Stomach (tissue), 9 donors: ENCODE measurements around the gene FBXL2. TPM values are rescaled to one million over a fixed set of nuclear protein-coding genes. Genes with fewer than 3 reads are reported as not detected.
A peak's percentile ranks its signal among the peaks of the same experiment; 100 is the strongest.

ENCODE experiments used
- DNase-seq, 2 donors: peaks; one replicate each; pipeline versions ENCODE4 v3.0.0 to v3.0.0-alpha.2; 2013 to 2019
- H3K27ac ChIP-seq, 5 donors: fragments of 200-600 bp in 4 of 5; sonication (generic) in 4 of 5; one replicate each; pipeline ENCODE4 v1.5.1; 2013 to 2019; ENCODE audit warnings: mild to moderate bottlenecking in 1 of 5, moderate library complexity in 1 of 5
- H3K27me3 ChIP-seq, 3 donors: fragments of 200-600 bp; sonication (generic); one replicate each; pipeline ENCODE4 v1.5.1; 2017 to 2019; ENCODE audit warnings: mixed run types in 1 of 3
- H3K36me3 ChIP-seq, 4 donors: fragments of 200-600 bp; sonication (generic); 1 replicate in 3 of 4; 2 replicates in 1 of 4; pipeline ENCODE4 v1.5.1; 2016 to 2019
- H3K4me1 ChIP-seq, 4 donors: fragments of 200-600 bp; sonication (generic); one replicate each; pipeline ENCODE4 v1.5.1; 2016 to 2019
- H3K4me3 ChIP-seq, 4 donors: fragments of 200-600 bp; sonication (generic) in 3 of 4; one replicate each; pipeline ENCODE4 v1.5.1; 2016 to 2019; ENCODE audit warnings: mild to moderate bottlenecking in 1 of 4
- H3K9me3 ChIP-seq, 4 donors: fragments of 200-600 bp; sonication (generic); one replicate each; pipeline ENCODE4 v1.5.1; 2016 to 2019
- EP300 ChIP-seq: sonication (generic); formaldehyde crosslinking; IDR thresholded peaks from one replicate; pipeline ENCODE4 v1.6.1; 2017; ENCODE audit warnings: antibody characterized with exemption
- POLR2A ChIP-seq, 4 donors: fragments of 450-650 bp; IDR thresholded peaks; one replicate each; pipeline ENCODE4 v1.6.1; 2016; ENCODE audit warnings: antibody characterized with exemption in 4 of 4, control low read depth in 2 of 4, mild to moderate bottlenecking in 1 of 4, moderate library complexity in 1 of 4
- POLR2AphosphoS5 ChIP-seq, 3 donors: sonication (generic); formaldehyde crosslinking; IDR thresholded peaks; one replicate each; pipeline ENCODE4 v1.6.1; 2016; ENCODE audit warnings: antibody characterized with exemption in 3 of 3
- WGBS, 5 donors: extraction: QIAGEN DNeasy Blood & Tissue Kit in 3 of 5; methylation state at CpG; one replicate each; pipeline versions ENCODE4 v1.1.5 to v1.1.7; 2013 to 2018; 5-methylcytosine and 5-hydroxymethylcytosine counted together
- intact Hi-C: fragments of 100-400 bp; cut with DNase I; formaldehyde crosslinking; loops from one replicate; pipeline ENCODE4 v1.15.1; 2023; ENCODE audit warnings: low total_unique reads
- polyA plus RNA-seq, 3 donors: library from polyadenylated mRNA; stranded (reverse); fragments of 200-250 nt; gene quantifications; one replicate each; pipeline ENCODE4 v1.2.3, GENCODE V29; 2013
- total RNA-seq, 5 donors: library from RNA; depleted of rRNA; stranded (reverse); fragments of >200 nt; gene quantifications; one replicate each; pipeline versions ENCODE4 v1.1.0 to v1.2.3, GENCODE V29; 2014 to 2016
- TF ChIP-seq, protein P1 (sequence below), 7 experiments: fragments of 450-650 bp in 4 of 7; fragments of 200-600 bp in 3 of 7; sonication (generic) in 3 of 7; IDR thresholded peaks; one replicate each; pipeline ENCODE4 v1.5.1; 2016 to 2019; ENCODE audit warnings: antibody characterized with exemption in 7 of 7, control low read depth in 2 of 7, mild to moderate bottlenecking in 1 of 7
- donor health status: healthy with polysubstance abuse.
- donor health status: Bipolar disorder and iron deficiency.
- donor health status: healthy.

Gene FBXL2
- total and polyA plus RNA-seq, 8 donors = 0.46 to 62.4 (median 9.4) TPM; not detected in 1

DNA sequence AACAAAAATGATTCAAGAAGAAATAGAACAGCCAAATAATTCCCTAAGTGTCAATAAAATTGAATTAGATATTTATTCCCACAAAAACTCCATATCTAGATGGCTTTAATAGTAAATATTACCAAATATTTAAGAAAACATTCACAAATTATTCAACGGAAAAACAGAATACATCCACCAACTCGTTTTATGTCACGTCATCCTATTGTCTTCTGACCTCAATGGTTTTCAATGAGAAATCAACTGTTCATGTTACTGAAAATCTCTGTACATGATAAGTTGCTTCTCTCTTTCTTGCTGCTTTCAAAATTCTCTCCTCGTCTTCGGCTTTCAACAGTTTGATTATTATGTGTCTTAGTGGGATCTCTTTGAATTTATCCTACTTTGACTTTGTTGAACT lies 17.1 kb upstream of the FBXL2 start:
- Histone ChIP-seq H3K9me3 (peaks cover 0 to 6% (median 0%) of the 10 kb centered on the region in 4 donors), H3K27me3 (no peaks in the 10 kb centered on the region), H3K36me3 (no peaks in the 10 kb centered on the region), H3K4me1 (no peaks in the 10 kb centered on the region), H3K27ac (no peak overlapping the region), H3K4me3 (no peak overlapping the region)
- 86 to 95% (median 93%) methylated on average over 5 of the region's 5 CpGs for WGBS, 5 donors
- no peak for DNase-seq
- no peak for TF ChIP-seq POLR2A (IDR thresholded peaks at IDR 0.05)
- TF ChIP-seq EP300 = no peak
- no peak for TF ChIP-seq POLR2AphosphoS5 (IDR thresholded peaks at IDR 0.05)
- TF ChIP-seq, protein P1, sequence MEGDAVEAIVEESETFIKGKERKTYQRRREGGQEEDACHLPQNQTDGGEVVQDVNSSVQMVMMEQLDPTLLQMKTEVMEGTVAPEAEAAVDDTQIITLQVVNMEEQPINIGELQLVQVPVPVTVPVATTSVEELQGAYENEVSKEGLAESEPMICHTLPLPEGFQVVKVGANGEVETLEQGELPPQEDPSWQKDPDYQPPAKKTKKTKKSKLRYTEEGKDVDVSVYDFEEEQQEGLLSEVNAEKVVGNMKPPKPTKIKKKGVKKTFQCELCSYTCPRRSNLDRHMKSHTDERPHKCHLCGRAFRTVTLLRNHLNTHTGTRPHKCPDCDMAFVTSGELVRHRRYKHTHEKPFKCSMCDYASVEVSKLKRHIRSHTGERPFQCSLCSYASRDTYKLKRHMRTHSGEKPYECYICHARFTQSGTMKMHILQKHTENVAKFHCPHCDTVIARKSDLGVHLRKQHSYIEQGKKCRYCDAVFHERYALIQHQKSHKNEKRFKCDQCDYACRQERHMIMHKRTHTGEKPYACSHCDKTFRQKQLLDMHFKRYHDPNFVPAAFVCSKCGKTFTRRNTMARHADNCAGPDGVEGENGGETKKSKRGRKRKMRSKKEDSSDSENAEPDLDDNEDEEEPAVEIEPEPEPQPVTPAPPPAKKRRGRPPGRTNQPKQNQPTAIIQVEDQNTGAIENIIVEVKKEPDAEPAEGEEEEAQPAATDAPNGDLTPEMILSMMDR (IDR thresholded peaks at IDR 0.05) = no peak
- intact Hi-C loops = no loop called here

DNA sequence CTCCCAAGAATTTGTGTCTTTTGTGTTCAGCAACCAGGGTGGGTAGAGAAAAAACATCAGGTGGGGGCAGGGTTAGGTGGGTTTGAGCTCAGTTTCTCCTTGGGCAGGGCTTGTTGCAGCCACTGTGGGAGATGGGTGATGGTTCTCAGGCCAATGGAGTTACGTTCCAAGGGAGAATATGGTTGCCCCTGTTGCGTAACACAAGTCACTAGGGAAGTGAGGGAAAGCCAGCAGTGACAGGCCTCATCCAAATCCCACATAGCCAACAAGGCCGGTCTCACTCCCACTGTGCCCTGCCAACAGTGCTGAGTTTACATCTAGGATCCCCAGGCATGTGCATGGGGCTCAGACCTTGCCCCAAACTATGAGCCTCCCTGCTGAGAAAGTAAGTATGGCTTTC lies 7.9 kb upstream of the FBXL2 start:
- WGBS, 5 donors = 70 to 95% (median 92%) methylated on average over 3 of the region's 3 CpGs
- Histone ChIP-seq H3K27me3 (no peaks in the 10 kb centered on the region), H3K4me3 (no peak overlapping the region), H3K9me3 (peaks cover 0 to 13% (median 3%) of the 10 kb centered on the region in 4 donors), H3K36me3 (no peaks in the 10 kb centered on the region), H3K27ac (no peak overlapping the region), H3K4me1 (no peaks in the 10 kb centered on the region)
- intact Hi-C loops = no loop called here
- no peak for DNase-seq
- TF ChIP-seq POLR2AphosphoS5 (IDR thresholded peaks at IDR 0.05) = no peak

DNA sequence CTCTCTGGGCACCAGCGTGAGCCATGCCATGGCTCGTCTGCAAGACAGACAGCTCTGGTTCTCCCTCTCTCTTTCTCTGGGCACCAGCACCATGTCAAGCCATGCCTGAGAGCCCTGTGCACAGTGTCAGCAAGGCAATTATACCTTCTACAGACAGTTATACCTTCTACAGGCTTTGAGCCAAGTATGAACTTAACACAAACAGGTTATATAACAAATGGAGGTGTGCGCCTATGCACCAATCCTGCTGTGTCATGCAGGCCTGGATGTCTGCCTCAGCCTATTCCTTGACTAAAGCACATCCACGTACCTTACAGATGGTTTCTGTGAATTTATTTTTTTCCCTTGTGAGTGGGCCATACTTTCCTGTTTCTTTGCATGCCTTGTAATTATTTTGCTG lies 5.9 kb upstream of the FBXL2 start:
- peaks cover 0 to 8% (median 0%) of the 10 kb centered on the region in 4 donors for H3K9me3 ChIP-seq
- intact Hi-C loops = no loop called here
- no peaks in the 10 kb centered on the region for H3K4me1 ChIP-seq
- H3K36me3 ChIP-seq = no peaks in the 10 kb centered on the region
- no peak overlapping the region for H3K4me3 ChIP-seq
- H3K27me3 ChIP-seq = no peaks in the 10 kb centered on the region
- DNase-seq = no peak
- WGBS, 5 donors = 85 to 95% (median 89%) methylated on average over 4 of the region's 4 CpGs
- no peak for TF ChIP-seq POLR2A (IDR thresholded peaks at IDR 0.05)
- TF ChIP-seq, protein P1 (IDR thresholded peaks at IDR 0.05) = no peak
- no peak for TF ChIP-seq POLR2AphosphoS5 (IDR thresholded peaks at IDR 0.05)
- TF ChIP-seq EP300 = no peak
- H3K27ac ChIP-seq = no peak overlapping the region

DNA sequence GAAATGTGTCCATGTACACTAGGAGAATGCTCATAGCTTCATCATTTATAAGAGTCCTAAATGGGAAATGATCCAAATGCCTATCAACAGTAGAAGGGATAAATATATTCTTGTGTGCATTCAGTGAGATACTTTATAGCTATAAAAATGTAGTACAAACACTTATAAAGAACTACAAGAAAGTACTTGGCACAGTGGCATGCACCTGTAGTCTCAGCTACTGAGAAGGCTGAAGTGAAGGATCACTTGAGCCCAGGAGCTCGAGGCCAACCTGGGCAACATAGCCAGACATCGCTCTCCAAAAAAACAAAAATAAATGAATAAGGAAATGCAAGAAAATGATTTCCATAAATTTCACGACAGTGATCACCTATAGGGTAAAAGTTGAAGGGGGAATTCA lies 3.6 kb upstream of the FBXL2 start:
- Histone ChIP-seq H3K27ac (no peak overlapping the region), H3K9me3 (no peaks in the 10 kb centered on the region), H3K4me1 (peaks cover 0 to 15% (median 7%) of the 10 kb centered on the region in 4 donors), H3K4me3 (no peak overlapping the region), H3K36me3 (no peaks in the 10 kb centered on the region), H3K27me3 (peaks cover 0 to 6% (median 5%) of the 10 kb centered on the region in 3 donors)
- no peak for DNase-seq
- TF ChIP-seq, protein P1 (IDR thresholded peaks at IDR 0.05) = no peak
- TF ChIP-seq EP300 = no peak
- TF ChIP-seq POLR2AphosphoS5 (IDR thresholded peaks at IDR 0.05) = no peak
- no peak for TF ChIP-seq POLR2A (IDR thresholded peaks at IDR 0.05)
- intact Hi-C loops = no loop called here
- WGBS, 5 donors = 82 to 93% (median 90%) methylated on average over 3 of the region's 3 CpGs

DNA sequence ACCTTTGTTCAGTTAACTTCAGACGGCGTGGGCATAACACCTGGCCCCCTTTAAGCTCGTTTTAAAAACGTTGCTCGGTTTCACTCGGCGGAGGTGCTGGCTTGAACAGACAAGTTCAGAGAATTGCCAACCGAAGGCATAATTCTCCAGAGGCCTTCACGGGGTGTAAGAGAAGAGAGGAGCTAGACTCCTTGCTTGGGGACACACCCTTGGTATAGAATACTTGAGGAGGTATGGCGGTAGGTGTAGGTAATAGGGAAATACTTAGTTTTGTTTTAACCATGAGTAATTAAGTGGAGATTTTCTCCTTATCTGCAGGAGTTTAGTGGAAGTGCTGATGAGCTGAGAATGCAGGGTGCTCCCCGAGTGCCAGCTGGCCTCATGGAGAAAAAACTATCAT lies 921 bp downstream of the FBXL2 start:
- Histone ChIP-seq H3K9me3 (no peaks in the 10 kb centered on the region), H3K4me1 (peaks cover 0 to 20% (median 10%) of the 10 kb centered on the region in 4 donors), H3K36me3 (no peaks in the 10 kb centered on the region), H3K4me3 (peak overlapping the region; percentile 84 to 91 (median 88)), H3K27me3 (peaks cover 0 to 6% (median 5%) of the 10 kb centered on the region in 3 donors), H3K27ac (peak overlapping the region in 2 of 5 donors; percentile 73 to 85)
- DNase-seq = peak in 1 of 2 donors; percentile 58
- intact Hi-C loops = no loop called here
- TF ChIP-seq EP300 (no peak), POLR2AphosphoS5 (IDR thresholded peaks at IDR 0.05) (no peak)
- WGBS, 5 donors = 13 to 17% (median 15%) methylated on average over 11 of the region's 11 CpGs
